Duodenal mucosa (tissue), 2 donors: ENCODE results near the gene GGA1.

Source experiments
- H3K27ac ChIP-seq: one replicate; pipeline ENCODE4 v1.7.0; 2013; ENCODE audit warnings: low read depth, low read length
- H3K27me3 ChIP-seq, 2 donors: one replicate each; pipeline ENCODE4 v1.7.0; 2013; ENCODE audit warnings: low read length in 2 of 2, control low read depth in 1 of 2; ENCODE audit not compliant: insufficient read depth in 2 of 2, control insufficient read depth in 1 of 2
- H3K36me3 ChIP-seq, 2 donors: one replicate each; pipeline ENCODE4 v1.7.0; 2013; ENCODE audit warnings: low read length in 2 of 2, control low read depth in 1 of 2; ENCODE audit not compliant: insufficient read depth in 2 of 2, control insufficient read depth in 1 of 2
- H3K4me1 ChIP-seq, 2 donors: one replicate each; pipeline ENCODE4 v1.7.0; 2013; ENCODE audit warnings: low read length in 2 of 2, control low read depth in 1 of 2; ENCODE audit not compliant: insufficient read depth in 2 of 2, control insufficient read depth in 1 of 2
- H3K4me3 ChIP-seq, 2 donors: one replicate each; pipeline ENCODE4 v1.7.0; 2013; ENCODE audit warnings: low read length in 2 of 2, low read depth in 1 of 2
- H3K9ac ChIP-seq, 2 donors: one replicate each; pipeline ENCODE4 v1.7.0; 2013; ENCODE audit warnings: low read length in 2 of 2, low read depth in 1 of 2
- H3K9me3 ChIP-seq, 2 donors: one replicate each; pipeline ENCODE4 v1.7.0; 2013; ENCODE audit warnings: low read length in 2 of 2, control low read depth in 1 of 2; ENCODE audit not compliant: control insufficient read depth in 1 of 2

The GGA1 gene

DNA sequence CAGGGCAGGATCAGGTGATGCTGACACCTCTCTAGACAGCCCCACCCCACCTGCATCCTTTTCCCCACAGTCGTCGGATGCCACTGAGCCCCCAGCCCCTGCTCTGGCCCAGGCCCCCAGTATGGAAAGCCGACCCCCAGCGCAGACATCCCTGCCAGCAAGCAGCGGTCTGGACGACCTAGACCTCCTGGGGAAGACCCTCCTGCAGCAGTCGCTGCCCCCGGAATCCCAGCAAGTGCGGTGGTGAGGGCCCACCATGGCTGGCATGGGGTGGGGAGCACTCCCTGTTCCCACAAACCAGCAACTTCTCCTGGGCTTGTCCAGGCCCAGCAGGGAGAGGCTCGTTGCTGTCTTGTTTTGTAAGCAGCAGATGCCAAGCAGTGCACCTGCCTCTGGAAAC lies 21.3 kb downstream of the GGA1 start:
- peaks cover 5 to 49% of the 10 kb centered on the region in 2 donors for H3K36me3 ChIP-seq
- H3K27ac ChIP-seq = no peak overlapping the region
- no peaks in the 10 kb centered on the region for H3K27me3 ChIP-seq
- no peaks in the 10 kb centered on the region for H3K9me3 ChIP-seq
- H3K4me3 ChIP-seq = no peak overlapping the region
- peaks cover 63 to 70% of the 10 kb centered on the region in 2 donors for H3K4me1 ChIP-seq
- no peak overlapping the region for H3K9ac ChIP-seq

DNA sequence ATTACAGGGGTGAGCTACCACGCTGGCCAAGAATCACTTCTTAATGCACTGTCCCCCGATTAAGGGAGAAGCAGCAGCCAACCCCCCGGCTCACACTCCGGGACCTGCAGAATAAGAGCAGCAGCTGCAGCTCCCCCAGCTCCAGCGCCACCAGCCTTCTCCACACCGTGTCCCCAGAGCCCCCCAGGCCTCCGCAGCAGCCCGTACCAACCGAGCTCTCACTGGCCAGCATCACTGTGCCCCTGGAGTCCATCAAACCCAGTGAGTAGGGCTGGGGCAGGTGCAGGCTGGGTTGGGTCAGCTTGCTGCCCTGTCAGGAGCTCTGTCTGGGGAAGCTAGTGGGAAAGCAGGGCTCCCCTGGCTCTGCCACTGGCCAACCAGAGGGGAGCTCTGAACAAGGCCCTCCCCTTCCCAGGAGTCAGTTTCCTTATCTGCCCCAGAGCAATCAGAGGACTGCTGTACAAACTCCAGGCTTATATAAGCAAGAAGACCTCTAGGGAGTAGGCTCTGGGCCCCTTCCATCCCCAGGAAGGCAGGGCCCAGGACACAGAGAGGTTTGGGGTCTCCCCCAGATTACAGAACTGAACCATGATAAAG lies 22.3 kb downstream of the GGA1 start:
- Histone ChIP-seq H3K9me3 (no peaks in the 10 kb centered on the region), H3K4me1 (peaks cover 61 to 74% of the 10 kb centered on the region in 2 donors), H3K27ac (no peak overlapping the region), H3K27me3 (no peaks in the 10 kb centered on the region), H3K9ac (no peak overlapping the region), H3K4me3 (no peak overlapping the region), H3K36me3 (peaks cover 5 to 43% of the 10 kb centered on the region in 2 donors)

DNA sequence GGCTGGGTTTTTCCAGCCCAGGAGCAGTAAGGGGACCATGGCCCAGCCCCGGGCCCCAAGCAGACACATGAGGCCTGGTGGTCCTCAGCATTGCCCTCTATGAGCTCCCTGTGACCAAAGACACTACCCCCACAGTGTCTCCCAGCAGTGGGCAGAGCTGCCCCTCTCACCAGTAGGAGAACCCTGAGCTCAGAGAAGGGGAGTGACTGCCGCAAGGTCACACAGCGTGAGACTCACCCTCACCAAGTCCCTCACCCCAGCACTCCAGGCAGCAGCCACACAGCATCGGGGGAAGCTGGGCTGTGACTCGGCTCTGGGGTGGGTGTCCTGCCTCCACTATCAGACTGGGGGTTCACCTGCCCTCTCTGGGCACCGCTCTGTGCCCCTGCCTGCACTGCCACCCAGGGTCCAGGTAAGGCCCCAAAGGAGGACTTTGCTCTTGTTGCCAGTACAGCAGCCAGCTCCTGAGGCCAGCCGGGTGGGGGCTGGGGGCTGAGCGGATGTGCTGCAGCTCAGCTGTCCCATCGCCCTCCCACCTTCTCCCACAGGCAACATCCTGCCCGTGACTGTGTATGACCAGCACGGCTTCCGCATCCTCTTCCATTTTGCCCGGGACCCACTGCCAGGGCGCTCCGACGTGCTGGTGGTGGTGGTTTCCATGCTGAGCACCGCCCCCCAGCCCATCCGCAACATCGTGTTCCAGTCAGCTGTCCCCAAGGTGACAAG lies 23.0 kb downstream of the GGA1 start:
- no peaks in the 10 kb centered on the region for H3K9me3 ChIP-seq
- H3K36me3 ChIP-seq = peaks cover 5 to 40% of the 10 kb centered on the region in 2 donors
- H3K9ac ChIP-seq = peak overlapping the region; percentile 17 to 57
- peaks cover 61 to 74% of the 10 kb centered on the region in 2 donors for H3K4me1 ChIP-seq
- H3K27ac ChIP-seq = no peak overlapping the region
- no peaks in the 10 kb centered on the region for H3K27me3 ChIP-seq
- no peak overlapping the region for H3K4me3 ChIP-seq

- H3K36me3 ChIP-seq = peaks cover 5 to 40% of the 10 kb centered on the region in 2 donors
- H3K27ac ChIP-seq = peak overlapping the region; percentile 70
- no peaks in the 10 kb centered on the region for H3K27me3 ChIP-seq
- H3K4me3 ChIP-seq = peak overlapping the region in 1 of 2 donors; percentile 50
- no peaks in the 10 kb centered on the region for H3K9me3 ChIP-seq
- H3K9ac ChIP-seq = peak overlapping the region; percentile 47 to 70
- H3K4me1 ChIP-seq = peaks cover 62 to 74% of the 10 kb centered on the region in 2 donors
These were observed 23.8 kb downstream of the GGA1 start for GRCh38 chr22:37632174-37633088.

DNA sequence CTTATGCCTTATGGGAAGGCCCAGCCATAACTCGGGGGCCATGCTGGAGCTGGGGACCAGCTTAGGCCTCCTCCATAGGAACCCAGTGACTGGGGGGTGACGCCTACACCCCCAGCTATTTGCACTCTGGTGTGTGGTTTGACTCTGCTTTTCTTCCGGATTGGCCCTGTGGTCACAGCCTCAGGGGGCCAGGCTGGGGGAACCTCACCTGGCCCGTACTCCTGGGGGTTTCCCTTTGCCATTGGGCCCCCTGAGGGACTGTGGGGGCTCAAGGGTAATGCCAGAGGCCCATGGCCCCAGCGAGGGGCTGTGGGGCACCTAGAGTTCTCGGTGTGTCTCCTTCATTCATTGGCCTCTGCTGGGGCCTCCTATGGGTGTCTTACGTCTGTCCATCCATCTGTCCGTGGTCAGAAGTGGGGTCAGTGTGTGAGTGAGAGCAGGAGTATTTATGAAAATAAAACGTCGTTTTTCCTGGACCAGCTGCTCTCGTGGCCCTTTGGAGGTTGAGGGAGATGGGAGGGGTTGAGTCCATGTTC lies 24.5 kb downstream of the GGA1 start:
- H3K9ac ChIP-seq = peak overlapping the region; percentile 47 to 70
- no peaks in the 10 kb centered on the region for H3K9me3 ChIP-seq
- H3K4me1 ChIP-seq = peaks cover 66 to 75% of the 10 kb centered on the region in 2 donors
- peak overlapping the region in 1 of 2 donors; percentile 50 for H3K4me3 ChIP-seq
- no peaks in the 10 kb centered on the region for H3K27me3 ChIP-seq
- H3K27ac ChIP-seq = peak overlapping the region; percentile 70
- peaks cover 5 to 40% of the 10 kb centered on the region in 2 donors for H3K36me3 ChIP-seq

GRCh38 chr22:37633625-37634416 lies 25.2 kb downstream of the GGA1 start:
- Histone ChIP-seq H3K4me1 (peaks cover 72 to 81% of the 10 kb centered on the region in 2 donors), H3K4me3 (peak overlapping the region; percentile 50), H3K9ac (peak overlapping the region; percentile 47 to 70), H3K36me3 (peaks cover 5 to 39% of the 10 kb centered on the region in 2 donors), H3K9me3 (no peaks in the 10 kb centered on the region), H3K27me3 (no peaks in the 10 kb centered on the region), H3K27ac (peak overlapping the region; percentile 70)

GRCh38 chr22:37634417-37634924 lies 25.8 kb downstream of the GGA1 start:
- peak overlapping the region; percentile 28 for H3K27ac ChIP-seq
- H3K4me1 ChIP-seq = peaks cover 75 to 85% of the 10 kb centered on the region in 2 donors
- H3K9me3 ChIP-seq = no peaks in the 10 kb centered on the region
- H3K36me3 ChIP-seq = peaks cover 2 to 32% of the 10 kb centered on the region in 2 donors
- H3K27me3 ChIP-seq = no peaks in the 10 kb centered on the region
- H3K9ac ChIP-seq = peak overlapping the region; percentile 47 to 70
- H3K4me3 ChIP-seq = peak overlapping the region; percentile 50

DNA sequence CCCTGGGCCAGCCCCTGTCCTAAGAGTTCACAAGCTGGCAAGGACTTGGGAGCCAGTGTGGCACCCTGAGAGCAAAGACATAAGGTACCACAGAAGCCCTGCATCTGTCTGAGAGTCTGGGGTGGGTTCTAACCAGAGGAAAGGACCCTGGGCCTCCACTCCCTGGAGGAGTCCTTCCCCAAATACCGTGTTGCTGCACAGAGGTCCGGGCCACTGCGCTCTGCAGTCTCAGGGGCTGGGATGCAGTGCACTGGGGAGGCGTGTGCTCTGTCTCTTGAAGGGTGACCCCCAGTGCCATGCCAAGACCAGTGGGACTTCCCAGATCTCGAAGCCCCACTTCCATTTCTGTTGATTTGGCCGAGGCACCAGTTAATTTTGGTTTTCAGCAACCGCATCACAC lies 26.5 kb downstream of the GGA1 start:
- Histone ChIP-seq H3K4me1 (peaks cover 75 to 85% of the 10 kb centered on the region in 2 donors), H3K27ac (peak overlapping the region; percentile 28), H3K4me3 (no peak overlapping the region), H3K9me3 (no peaks in the 10 kb centered on the region), H3K36me3 (peaks cover 0 to 25% of the 10 kb centered on the region in 2 donors), H3K27me3 (no peaks in the 10 kb centered on the region), H3K9ac (peak overlapping the region in 1 of 2 donors; percentile 70)
